Skeletal muscle cell (primary cell): ENCODE results near the gene MAML3.

Experiments used
- DNase-seq: peaks from one replicate; pipeline ENCODE4 v3.0.0-alpha.2; 2010; ENCODE audit warnings: low read depth
- H3K4me3 ChIP-seq: 2 replicates; pipeline ENCODE4 v1.5.1; 2011; ENCODE audit warnings: low read depth, mild to moderate bottlenecking, control low read depth, low read length, moderate library complexity

Gene MAML3

GRCh38 chr4:139768896-139769295 is 385.1 kb downstream of the MAML3 start:
- DNase-seq = no peak
- no peak overlapping the region for H3K4me3 ChIP-seq

- DNase-seq = no peak
- no peak overlapping the region for H3K4me3 ChIP-seq
Measured at GRCh38 chr4:139768366-139768765, 385.6 kb downstream of the MAML3 start.

GRCh38 chr4:139767585-139767984 is 386.4 kb downstream of the MAML3 start:
- no peak overlapping the region for H3K4me3 ChIP-seq
- DNase-seq = no peak

- no peak overlapping the region for H3K4me3 ChIP-seq
- no peak for DNase-seq
Measured at GRCh38 chr4:139767168-139767567, 386.8 kb downstream of the MAML3 start.

GRCh38 chr4:139764686-139765310 is 389.2 kb downstream of the MAML3 start:
- no peak for DNase-seq
- no peak overlapping the region for H3K4me3 ChIP-seq

- DNase-seq = no peak
- no peak overlapping the region for H3K4me3 ChIP-seq
Measured at GRCh38 chr4:139764182-139764581, 389.8 kb downstream of the MAML3 start.

GRCh38 chr4:139763672-139764071 is 390.3 kb downstream of the MAML3 start:
- H3K4me3 ChIP-seq = no peak overlapping the region
- no peak for DNase-seq

GRCh38 chr4:139763205-139763604 is 390.8 kb downstream of the MAML3 start:
- DNase-seq = no peak
- no peak overlapping the region for H3K4me3 ChIP-seq

GRCh38 chr4:139762720-139763119 is 391.3 kb downstream of the MAML3 start:
- H3K4me3 ChIP-seq = no peak overlapping the region
- no peak for DNase-seq

- DNase-seq = no peak
- no peak overlapping the region for H3K4me3 ChIP-seq
Measured at GRCh38 chr4:139761461-139761860, 392.5 kb downstream of the MAML3 start.

GRCh38 chr4:139760567-139760966 is 393.4 kb downstream of the MAML3 start:
- no peak overlapping the region for H3K4me3 ChIP-seq
- no peak for DNase-seq

GRCh38 chr4:139759097-139759496 is 394.9 kb downstream of the MAML3 start:
- no peak overlapping the region for H3K4me3 ChIP-seq
- no peak for DNase-seq

GRCh38 chr4:139756391-139757180 is 397.4 kb downstream of the MAML3 start:
- no peak for DNase-seq
- H3K4me3 ChIP-seq = no peak overlapping the region

- no peak overlapping the region for H3K4me3 ChIP-seq
- DNase-seq = no peak
Measured at GRCh38 chr4:139754938-139755337, 399.0 kb downstream of the MAML3 start.

- no peak overlapping the region for H3K4me3 ChIP-seq
- no peak for DNase-seq
Measured at GRCh38 chr4:139753686-139754085, 400.3 kb downstream of the MAML3 start.

GRCh38 chr4:139749835-139750498 is 404.0 kb downstream of the MAML3 start:
- DNase-seq = no peak
- no peak overlapping the region for H3K4me3 ChIP-seq

GRCh38 chr4:139749338-139749737 is 404.6 kb downstream of the MAML3 start:
- no peak overlapping the region for H3K4me3 ChIP-seq
- no peak for DNase-seq

- no peak overlapping the region for H3K4me3 ChIP-seq
- DNase-seq = no peak
Measured at GRCh38 chr4:139746431-139747171, 407.4 kb downstream of the MAML3 start.

GRCh38 chr4:139745111-139745639 is 408.8 kb downstream of the MAML3 start:
- H3K4me3 ChIP-seq = no peak overlapping the region
- no peak for DNase-seq

- no peak for DNase-seq
Measured at GRCh38 chr4:139744232-139744631, 409.8 kb downstream of the MAML3 start.

More at GRCh38 chr4:139744232-139744631, 409.8 kb downstream of the MAML3 start:
- no peak overlapping the region for H3K4me3 ChIP-seq
